NCI-H82 treated with DMSO at 0.1 percent for 48 hours (cell line): ENCODE measurements around the gene SPN.
"Not testable (repeated sequence)": the region's sequence is repeated elsewhere in the genome, so short reads cannot be mapped to it uniquely, and the experiment has no call there.

Source experiments
- DNase-seq: peaks from one replicate; lab custom pipeline; 2025; ENCODE audit not compliant: unreplicated experiment; lab: John Stamatoyannopoulos, UW

Gene SPN

DNA sequence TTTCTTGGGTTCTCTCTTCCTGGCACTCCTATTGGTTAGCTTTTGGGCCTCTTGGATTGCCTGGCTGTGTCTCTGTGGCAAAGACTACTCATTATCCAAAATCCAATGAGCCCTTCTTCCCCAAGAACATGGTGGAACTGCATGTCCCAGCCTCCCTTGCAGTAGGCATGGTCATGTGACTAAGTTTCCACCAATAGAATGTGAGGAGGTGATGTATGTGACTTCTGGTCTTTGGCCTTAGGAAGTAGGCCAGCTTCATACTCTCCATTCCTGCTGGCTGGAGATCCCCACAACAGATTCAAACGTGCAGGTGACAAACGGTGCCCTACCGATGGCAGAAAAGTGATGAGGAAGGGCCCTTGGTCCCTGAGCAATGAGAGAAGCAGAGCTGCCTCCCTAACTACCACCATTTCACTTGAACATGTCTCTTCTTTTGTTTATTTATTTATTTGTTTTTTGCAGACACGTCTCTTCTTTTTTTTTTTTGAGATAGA is 17.3 kb upstream of the SPN start:
- no peak for DNase-seq

- DNase-seq, result no peak
These were observed 16.1 kb upstream of the SPN start for GRCh38 chr16:29646947-29647346.

- no peak for DNase-seq
These were observed 13.2 kb upstream of the SPN start for GRCh38 chr16:29649588-29650494.

DNA sequence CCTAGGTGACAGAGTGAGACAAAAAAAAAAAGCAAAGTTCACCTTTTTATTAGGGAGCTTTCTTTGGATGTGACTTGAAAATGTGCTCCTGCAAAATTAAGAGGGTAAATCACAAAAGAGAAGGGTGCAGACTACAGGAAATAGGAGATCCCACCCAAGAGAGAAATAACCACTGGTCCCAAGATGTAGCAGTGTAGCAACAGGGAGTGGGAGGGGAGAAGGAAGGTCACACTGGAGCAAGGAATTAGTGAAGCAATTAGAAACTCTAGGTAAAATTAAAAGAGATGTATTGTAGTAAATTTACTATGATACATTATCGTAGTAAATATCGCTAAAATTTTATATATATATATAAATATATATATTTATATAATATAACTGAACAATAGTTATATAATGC is 12.3 kb upstream of the SPN start:
- no peak for DNase-seq

DNA sequence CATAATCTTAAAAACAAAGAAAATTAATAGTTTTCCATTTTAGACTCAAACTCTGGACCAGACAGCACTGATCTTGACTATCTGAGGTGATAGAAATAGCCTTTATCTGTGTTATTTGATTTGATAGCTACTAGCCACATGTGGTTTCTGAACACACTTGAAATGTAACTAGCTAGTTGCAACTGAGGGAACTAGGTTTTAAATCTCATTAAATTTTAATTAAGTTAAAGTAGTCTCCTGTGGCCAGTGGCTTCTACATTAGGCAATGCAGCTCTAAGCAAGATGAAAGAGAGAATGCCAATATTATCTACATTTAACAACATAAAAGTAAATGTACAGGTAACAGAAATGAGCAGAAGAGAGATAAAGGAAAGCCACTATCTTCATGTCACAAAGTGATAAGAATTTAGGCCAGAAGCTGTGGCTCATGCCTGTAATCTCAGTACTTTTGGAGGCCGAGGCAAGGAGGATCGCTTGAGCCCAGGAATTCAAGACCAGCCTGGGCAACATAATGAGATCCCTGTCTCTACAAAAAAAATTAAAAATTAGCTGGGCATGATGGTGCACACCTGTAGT is 11.2 kb upstream of the SPN start:
- DNase-seq, result peak; percentile 59

DNA sequence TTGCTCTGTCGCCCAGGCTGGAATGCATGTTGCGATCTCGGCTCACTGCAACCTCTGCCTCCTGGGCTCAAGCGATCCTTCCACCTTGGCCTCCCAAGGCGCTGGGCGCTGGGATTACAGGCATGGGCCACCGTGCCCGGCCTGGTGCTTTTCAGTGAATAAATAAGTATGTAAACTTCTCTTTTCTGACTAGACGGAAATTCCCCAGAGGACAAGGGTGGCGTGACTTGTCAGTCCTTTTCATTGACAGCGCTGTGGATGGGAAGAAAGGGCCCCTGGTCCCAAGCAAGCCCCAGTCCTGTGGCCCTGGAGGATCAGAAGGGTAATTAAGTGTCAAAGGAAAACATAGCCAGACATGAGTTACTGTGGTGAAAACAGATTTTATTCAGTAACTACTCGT is 9.6 kb upstream of the SPN start:
- DNase-seq, result no peak

DNA sequence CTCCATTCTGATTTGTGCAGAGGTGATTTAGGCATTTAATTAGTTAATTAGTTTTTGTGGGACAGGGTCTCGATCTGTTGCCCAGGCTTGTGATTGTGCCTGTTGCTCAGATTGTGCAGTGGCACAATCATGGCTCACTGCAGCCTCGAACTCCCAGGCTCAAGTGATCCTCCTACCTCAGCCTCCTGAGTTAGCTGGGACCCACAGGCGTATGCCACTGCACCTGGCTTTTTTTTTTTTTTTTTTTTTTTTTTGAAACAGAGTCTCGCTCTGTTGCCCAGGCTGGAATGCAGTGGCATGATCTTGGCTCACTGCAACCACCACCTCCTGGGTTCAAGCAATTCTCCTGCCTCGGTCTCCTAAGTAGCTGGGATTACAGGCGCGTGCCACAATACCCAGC is 9.2 kb upstream of the SPN start:
- DNase-seq, result not testable (repeated sequence)

DNA sequence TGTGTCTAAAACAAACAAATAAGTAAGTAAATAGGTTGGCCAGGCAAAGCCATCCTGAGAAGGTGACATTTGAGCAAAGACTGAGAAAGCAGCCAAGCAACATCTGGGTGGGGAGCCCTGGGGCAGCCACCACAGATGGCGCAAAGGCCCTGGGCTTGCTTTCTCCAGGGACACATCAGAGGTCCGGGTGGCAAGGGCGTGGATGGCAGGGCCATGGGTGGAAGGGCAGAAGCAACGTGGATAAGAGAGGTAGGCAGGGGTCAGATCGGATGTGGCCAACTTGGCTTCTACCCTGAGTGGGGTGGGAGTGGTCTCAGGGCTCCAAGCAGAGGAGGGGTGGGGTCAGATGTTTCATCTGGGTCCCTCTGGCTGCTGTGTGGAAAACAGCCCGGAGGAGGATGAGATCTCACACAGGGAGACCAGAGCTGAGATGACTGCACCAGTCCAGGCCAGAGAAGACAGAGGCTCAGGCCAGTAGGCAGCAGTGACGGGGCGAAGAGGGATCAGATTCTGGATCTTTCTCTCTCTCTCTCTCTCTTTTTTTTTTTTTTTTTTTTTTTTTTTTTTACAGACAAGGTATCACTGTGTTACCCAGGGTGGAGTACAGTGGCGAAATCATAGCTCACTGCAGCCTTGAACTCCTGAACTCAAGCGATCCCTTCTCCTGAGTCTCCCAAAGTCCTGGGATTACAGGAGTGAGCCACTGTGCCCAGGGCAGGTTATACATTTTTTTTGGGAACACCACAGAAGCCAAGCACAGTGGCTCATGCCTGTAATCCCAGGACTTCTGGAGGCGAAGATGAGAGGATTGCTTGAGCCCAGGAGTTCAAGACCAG is 6.1 kb upstream of the SPN start:
- no peak for DNase-seq

- DNase-seq, result no peak
These were observed 4.3 kb upstream of the SPN start for GRCh38 chr16:29658705-29659104.

DNA sequence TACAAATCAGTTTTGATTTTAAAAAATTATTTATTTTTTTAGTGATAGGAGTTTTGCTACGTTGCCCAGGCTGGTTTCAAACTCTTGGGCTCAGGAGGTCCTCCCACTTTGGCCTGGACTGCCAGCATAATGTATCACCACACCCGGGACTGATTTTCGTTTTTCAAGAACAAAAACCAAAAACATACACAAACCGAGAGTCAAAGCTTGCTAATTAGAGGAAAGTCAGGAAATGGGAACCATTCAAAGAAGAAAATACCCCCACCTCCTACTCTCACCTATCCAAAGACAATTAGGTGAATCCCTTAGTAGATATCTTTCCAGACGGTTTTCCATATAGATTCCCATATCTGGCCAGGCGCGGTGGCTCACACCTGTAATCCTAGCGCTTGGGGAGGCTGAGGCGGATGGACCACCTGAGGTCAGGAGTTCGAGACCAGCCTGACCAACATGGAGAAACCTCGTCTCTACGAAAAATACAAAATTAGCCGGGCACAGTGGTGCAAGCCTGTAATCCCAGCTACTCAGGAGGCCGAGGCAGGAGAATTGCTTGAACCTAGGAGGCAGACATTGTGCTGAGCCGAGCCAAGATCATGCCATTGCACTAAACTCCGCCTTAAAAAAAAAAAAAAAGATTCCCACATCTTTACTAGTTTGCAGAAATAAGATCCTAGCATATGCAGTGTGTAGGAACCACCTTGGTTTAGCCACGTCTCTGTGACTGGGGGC is 883 bp upstream of the SPN start:
- DNase-seq, result no peak

DNA sequence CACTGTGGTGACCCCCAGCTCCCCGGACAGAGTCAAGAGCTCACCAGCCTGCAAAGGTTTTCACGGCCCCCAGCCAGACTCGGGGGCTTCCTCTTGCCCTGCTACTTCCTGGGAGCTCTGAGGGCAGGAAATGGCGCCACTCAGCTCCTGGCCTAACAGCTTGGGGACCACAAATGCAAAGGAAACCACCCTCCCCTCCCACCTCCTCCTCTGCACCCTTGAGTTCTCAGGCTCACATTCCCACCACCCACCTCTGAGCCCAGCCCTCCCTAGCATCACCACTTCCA is 375 bp upstream of the SPN start:
- DNase-seq, result no peak

DNA sequence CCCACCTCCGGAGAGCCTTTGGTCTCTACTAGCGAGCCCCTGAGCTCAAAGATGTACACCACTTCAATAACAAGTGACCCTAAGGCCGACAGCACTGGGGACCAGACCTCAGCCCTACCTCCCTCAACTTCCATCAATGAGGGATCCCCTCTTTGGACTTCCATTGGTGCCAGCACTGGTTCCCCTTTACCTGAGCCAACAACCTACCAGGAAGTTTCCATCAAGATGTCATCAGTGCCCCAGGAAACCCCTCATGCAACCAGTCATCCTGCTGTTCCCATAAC is 702 bp downstream of the SPN start:
- no peak for DNase-seq

DNA sequence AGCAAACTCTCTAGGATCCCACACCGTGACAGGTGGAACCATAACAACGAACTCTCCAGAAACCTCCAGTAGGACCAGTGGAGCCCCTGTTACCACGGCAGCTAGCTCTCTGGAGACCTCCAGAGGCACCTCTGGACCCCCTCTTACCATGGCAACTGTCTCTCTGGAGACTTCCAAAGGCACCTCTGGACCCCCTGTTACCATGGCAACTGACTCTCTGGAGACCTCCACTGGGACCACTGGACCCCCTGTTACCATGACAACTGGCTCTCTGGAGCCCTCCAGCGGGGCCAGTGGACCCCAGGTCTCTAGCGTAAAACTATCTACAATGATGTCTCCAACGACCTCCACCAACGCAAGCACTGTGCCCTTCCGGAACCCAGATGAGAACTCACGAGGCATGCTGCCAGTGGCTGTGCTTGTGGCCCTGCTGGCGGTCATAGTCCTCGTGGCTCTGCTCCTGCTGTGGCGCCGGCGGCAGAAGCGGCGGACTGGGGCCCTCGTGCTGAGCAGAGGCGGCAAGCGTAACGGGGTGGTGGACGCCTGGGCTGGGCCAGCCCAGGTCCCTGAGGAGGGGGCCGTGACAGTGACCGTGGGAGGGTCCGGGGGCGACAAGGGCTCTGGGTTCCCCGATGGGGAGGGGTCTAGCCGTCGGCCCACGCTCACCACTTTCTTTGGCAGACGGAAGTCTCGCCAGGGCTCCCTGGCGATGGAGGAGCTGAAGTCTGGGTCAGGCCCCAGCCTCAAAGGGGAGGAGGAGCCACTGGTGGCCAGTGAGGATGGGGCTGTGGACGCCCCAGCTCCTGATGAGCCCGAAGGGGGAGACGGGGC is 1.3 kb downstream of the SPN start:
- no peak for DNase-seq

- no peak for DNase-seq
These were observed 2.4 kb downstream of the SPN start for GRCh38 chr16:29665294-29666077.

GRCh38 chr16:29667322-29667610 is 4.2 kb downstream of the SPN start:
- DNase-seq, result not testable (repeated sequence)

GRCh38 chr16:29667755-29668154 is 4.7 kb downstream of the SPN start:
- no peak for DNase-seq

GRCh38 chr16:29668267-29668666 is 5.2 kb downstream of the SPN start:
- DNase-seq, result no peak

DNA sequence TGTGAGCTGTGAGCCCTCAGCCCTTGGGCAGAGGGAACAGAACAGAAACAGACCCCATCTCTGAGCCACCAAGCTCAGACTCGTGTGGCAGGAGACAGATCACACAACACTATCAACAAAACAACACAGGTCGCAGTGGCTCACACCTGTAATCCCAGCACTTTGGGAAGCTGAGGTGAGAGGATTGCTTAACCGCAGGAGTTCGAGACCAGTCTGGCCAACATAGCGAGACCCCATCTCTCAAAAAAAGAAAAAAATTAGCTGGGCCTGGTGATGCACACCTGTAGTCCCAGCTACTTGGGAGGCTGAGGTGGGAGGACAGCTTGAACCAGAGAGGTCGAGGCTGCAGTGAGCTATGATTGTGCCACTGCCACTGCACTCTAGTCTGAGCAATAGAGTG is 10.5 kb downstream of the SPN start:
- no peak for DNase-seq

GRCh38 chr16:29674188-29674587 is 11.1 kb downstream of the SPN start:
- DNase-seq, result no peak
